ENCODE measurements around the gene METTL27.
A peak's percentile ranks its signal among the peaks of the same experiment; 100 is the strongest.
"Not testable (repeated sequence)": the region's sequence is repeated elsewhere in the genome, so short reads cannot be mapped to it uniquely, and the experiment has no call there.

The METTL27 gene

GRCh38 chr7:73842067-73842976 lies at the start of gene METTL27:
Gene METTL27 (minus strand): TSS chr7:73842516. CDS start chr7:73842140, 376 bp downstream.
- H3K4me3 ChIP-seq (ENCODE audit: low read depth, low read length), result peak within 1 kb of the TSS; percentile 39

- no peak overlapping the region for H3K4me3 ChIP-seq (ENCODE audit: low read depth, low read length)
Measured at GRCh38 chr7:73891178-73891885, 49.0 kb upstream of the METTL27 start.

GRCh38 chr7:73890555-73891147 lies 48.3 kb upstream of the METTL27 start:
- no peak overlapping the region for H3K4me3 ChIP-seq (ENCODE audit: low read depth, low read length)

- H3K4me3 ChIP-seq (ENCODE audit: low read depth, low read length), result no peak overlapping the region
Measured at GRCh38 chr7:73888959-73889358, 46.6 kb upstream of the METTL27 start.

GRCh38 chr7:73887762-73888161 lies 45.4 kb upstream of the METTL27 start:
- H3K4me3 ChIP-seq (ENCODE audit: low read depth, low read length), result no peak overlapping the region

- H3K4me3 ChIP-seq (ENCODE audit: low read depth, low read length), result no peak overlapping the region
Measured at GRCh38 chr7:73885975-73886798, 43.9 kb upstream of the METTL27 start.

- H3K4me3 ChIP-seq (ENCODE audit: low read depth, low read length), result no peak overlapping the region
Measured at GRCh38 chr7:73885433-73885974, 43.2 kb upstream of the METTL27 start.

- not testable (repeated sequence) for H3K4me3 ChIP-seq (ENCODE audit: low read depth, low read length)
Measured at GRCh38 chr7:73884867-73885422, 42.6 kb upstream of the METTL27 start.

- H3K4me3 ChIP-seq (ENCODE audit: low read depth, low read length), result no peak overlapping the region
Measured at GRCh38 chr7:73882047-73882402, 39.7 kb upstream of the METTL27 start.

- no peak overlapping the region for H3K4me3 ChIP-seq (ENCODE audit: low read depth, low read length)
Measured at GRCh38 chr7:73881352-73882046, 39.2 kb upstream of the METTL27 start.

- H3K4me3 ChIP-seq (ENCODE audit: low read depth, low read length), result no peak overlapping the region
Measured at GRCh38 chr7:73880755-73881328, 38.5 kb upstream of the METTL27 start.

- H3K4me3 ChIP-seq (ENCODE audit: low read depth, low read length), result no peak overlapping the region
Measured at GRCh38 chr7:73879977-73880681, 37.8 kb upstream of the METTL27 start.

GRCh38 chr7:73876973-73877372 lies 34.7 kb upstream of the METTL27 start:
- no peak overlapping the region for H3K4me3 ChIP-seq (ENCODE audit: low read depth, low read length)

- no peak overlapping the region for H3K4me3 ChIP-seq (ENCODE audit: low read depth, low read length)
Measured at GRCh38 chr7:73876361-73876760, 34.0 kb upstream of the METTL27 start.

GRCh38 chr7:73872056-73872908 lies 30.0 kb upstream of the METTL27 start:
- H3K4me3 ChIP-seq (ENCODE audit: low read depth, low read length), result no peak overlapping the region

GRCh38 chr7:73871163-73872011 lies 29.1 kb upstream of the METTL27 start:
- H3K4me3 ChIP-seq (ENCODE audit: low read depth, low read length), result no peak overlapping the region

- no peak overlapping the region for H3K4me3 ChIP-seq (ENCODE audit: low read depth, low read length)
Measured at GRCh38 chr7:73870041-73870492, 27.8 kb upstream of the METTL27 start.
